Effector memory CD8-positive, alpha-beta T cell (primary cell): ENCODE data around the gene SERTAD4.

ENCODE experiments used
- ATAC-seq: fragments of 150-1000 bp; cut with Tn5 transposase; replicated peaks from 2 replicates; pipeline ENCODE4 v1.10.0; 2021; ENCODE audit warnings: mild to moderate bottlenecking, moderate library complexity
- DNase-seq, 3 experiments: peaks; one replicate each; pipeline ENCODE4 v3.0.0; 2021
- H3K27ac Mint-ChIP-seq, 2 donors: one replicate each; pipeline ENCODE4 v1.8.0; 2022; ENCODE audit warnings: mild to moderate bottlenecking in 2 of 2, mixed read lengths in 2 of 2, moderate library complexity in 2 of 2
- H3K27me3 Mint-ChIP-seq, 2 donors: one replicate each; pipeline ENCODE4 v1.8.0; 2022; ENCODE audit warnings: mixed read lengths in 2 of 2
- H3K36me3 Mint-ChIP-seq: one replicate; pipeline ENCODE4 v1.8.0; 2022; ENCODE audit warnings: mild to moderate bottlenecking, moderate library complexity, mixed read lengths; ENCODE audit not compliant: insufficient read depth
- H3K4me1 Mint-ChIP-seq, 2 donors: one replicate each; pipeline ENCODE4 v1.8.0; 2022; ENCODE audit warnings: low read depth in 2 of 2, mixed read lengths in 2 of 2
- H3K4me3 Mint-ChIP-seq, 2 donors: one replicate each; pipeline ENCODE4 v1.8.0; 2022; ENCODE audit warnings: mild to moderate bottlenecking in 2 of 2, mixed read lengths in 2 of 2, moderate library complexity in 2 of 2
- H3K9me3 Mint-ChIP-seq, 2 donors: one replicate each; pipeline ENCODE4 v1.8.0; 2022; ENCODE audit warnings: mixed read lengths in 2 of 2

SERTAD4 gene

GRCh38 chr1:210236840-210237409 lies 4.3 kb downstream of the SERTAD4 start:
- no peak for ATAC-seq
- Mint-ChIP-seq H3K4me1 (peaks cover 10% of the 10 kb centered on the region in 2 donors), H3K27me3 (peaks cover 69 to 79% of the 10 kb centered on the region in 2 donors)

GRCh38 chr1:210237479-210237878 lies 4.9 kb downstream of the SERTAD4 start:
- Mint-ChIP-seq H3K9me3 (no peaks in the 10 kb centered on the region), H3K4me3 (no peak overlapping the region), H3K27ac (no peak overlapping the region), H3K4me1 (peaks cover 7 to 8% of the 10 kb centered on the region in 2 donors), H3K36me3 (peaks cover 4% of the 10 kb centered on the region), H3K27me3 (peaks cover 70 to 79% of the 10 kb centered on the region in 2 donors)
- no peak for ATAC-seq
- DNase-seq: no peak

More at GRCh38 chr1:210236840-210237409, 4.3 kb downstream of the SERTAD4 start:
- H3K9me3 Mint-ChIP-seq: no peaks in the 10 kb centered on the region
- H3K36me3 Mint-ChIP-seq: peaks cover 4% of the 10 kb centered on the region
- DNase-seq: no peak
- H3K27ac Mint-ChIP-seq: no peak overlapping the region
- H3K4me3 Mint-ChIP-seq: no peak overlapping the region

GRCh38 chr1:210237981-210238380 lies 5.4 kb downstream of the SERTAD4 start:
- Mint-ChIP-seq H3K4me1 (peaks cover 7 to 8% of the 10 kb centered on the region in 2 donors), H3K36me3 (peaks cover 4% of the 10 kb centered on the region), H3K27me3 (peaks cover 75 to 82% of the 10 kb centered on the region in 2 donors), H3K9me3 (no peaks in the 10 kb centered on the region), H3K4me3 (no peak overlapping the region), H3K27ac (no peak overlapping the region)
- no peak for ATAC-seq
- DNase-seq: no peak

GRCh38 chr1:210239349-210240111 lies 6.9 kb downstream of the SERTAD4 start:
- Mint-ChIP-seq H3K9me3 (no peaks in the 10 kb centered on the region), H3K27me3 (peaks cover 80 to 83% of the 10 kb centered on the region in 2 donors), H3K27ac (no peak overlapping the region), H3K4me3 (no peak overlapping the region), H3K4me1 (peaks cover under 1 to 5% of the 10 kb centered on the region in 2 donors), H3K36me3 (peaks cover 4% of the 10 kb centered on the region)
- DNase-seq (no peak), ATAC-seq (no peak)

GRCh38 chr1:210241121-210241520 lies 8.5 kb downstream of the SERTAD4 start:
- H3K9me3 Mint-ChIP-seq: no peaks in the 10 kb centered on the region
- H3K27me3 Mint-ChIP-seq: peaks cover 79 to 83% of the 10 kb centered on the region in 2 donors
- H3K4me1 Mint-ChIP-seq: peaks cover 0 to 4% of the 10 kb centered on the region in 2 donors
- H3K36me3 Mint-ChIP-seq: peaks cover 4% of the 10 kb centered on the region
- H3K4me3 Mint-ChIP-seq: no peak overlapping the region
- ATAC-seq (no peak), DNase-seq (no peak)
- no peak overlapping the region for H3K27ac Mint-ChIP-seq

GRCh38 chr1:210244746-210245367 lies 12.3 kb downstream of the SERTAD4 start:
- Mint-ChIP-seq H3K4me3 (no peak overlapping the region), H3K4me1 (no peaks in the 10 kb centered on the region), H3K9me3 (no peaks in the 10 kb centered on the region), H3K36me3 (peaks cover 4% of the 10 kb centered on the region), H3K27me3 (peaks cover 82 to 87% of the 10 kb centered on the region in 2 donors), H3K27ac (no peak overlapping the region)
- no peak for ATAC-seq
- DNase-seq: no peak

GRCh38 chr1:210246447-210246846 lies 13.9 kb downstream of the SERTAD4 start:
- Mint-ChIP-seq H3K4me3 (no peak overlapping the region), H3K27me3 (peaks cover 78 to 87% of the 10 kb centered on the region in 2 donors), H3K9me3 (no peaks in the 10 kb centered on the region), H3K36me3 (no peaks in the 10 kb centered on the region), H3K4me1 (peaks cover 3 to 8% of the 10 kb centered on the region in 2 donors), H3K27ac (no peak overlapping the region)
- ATAC-seq: peak; percentile 12
- no peak for DNase-seq

- Mint-ChIP-seq H3K27me3 (peaks cover 67 to 82% of the 10 kb centered on the region in 2 donors), H3K4me3 (no peak overlapping the region), H3K36me3 (no peaks in the 10 kb centered on the region), H3K27ac (no peak overlapping the region), H3K9me3 (no peaks in the 10 kb centered on the region), H3K4me1 (peaks cover 8 to 12% of the 10 kb centered on the region in 2 donors)
- ATAC-seq (no peak), DNase-seq (no peak)
Observed at GRCh38 chr1:210248341-210248740, 15.7 kb downstream of the SERTAD4 start.

GRCh38 chr1:210250665-210250997 lies 18.0 kb downstream of the SERTAD4 start:
- DNase-seq (no peak), ATAC-seq (no peak)
- peak overlapping the region; percentile 70 for H3K4me3 Mint-ChIP-seq
- no peaks in the 10 kb centered on the region for H3K9me3 Mint-ChIP-seq
- peaks cover 72 to 90% of the 10 kb centered on the region in 2 donors for H3K27me3 Mint-ChIP-seq
- H3K4me1 Mint-ChIP-seq: peaks cover 8 to 12% of the 10 kb centered on the region in 2 donors
- no peaks in the 10 kb centered on the region for H3K36me3 Mint-ChIP-seq
- no peak overlapping the region for H3K27ac Mint-ChIP-seq

GRCh38 chr1:210250998-210251679 lies 18.5 kb downstream of the SERTAD4 start:
- peak; percentile 32 for ATAC-seq
- no peaks in the 10 kb centered on the region for H3K36me3 Mint-ChIP-seq
- DNase-seq: no peak
- H3K4me1 Mint-ChIP-seq: peaks cover 8 to 12% of the 10 kb centered on the region in 2 donors
- no peaks in the 10 kb centered on the region for H3K9me3 Mint-ChIP-seq
- peaks cover 72 to 90% of the 10 kb centered on the region in 2 donors for H3K27me3 Mint-ChIP-seq
- no peak overlapping the region for H3K27ac Mint-ChIP-seq
- peak overlapping the region; percentile 70 for H3K4me3 Mint-ChIP-seq

GRCh38 chr1:210251680-210252490 lies 19.3 kb downstream of the SERTAD4 start:
- no peak overlapping the region for H3K27ac Mint-ChIP-seq
- peak overlapping the region; percentile 57 to 72 for H3K4me3 Mint-ChIP-seq
- H3K4me1 Mint-ChIP-seq: peaks cover 8 to 12% of the 10 kb centered on the region in 2 donors
- no peaks in the 10 kb centered on the region for H3K9me3 Mint-ChIP-seq
- H3K36me3 Mint-ChIP-seq: no peaks in the 10 kb centered on the region
- H3K27me3 Mint-ChIP-seq: peaks cover 64 to 85% of the 10 kb centered on the region in 2 donors
- DNase-seq: no peak
- ATAC-seq: no peak

- ATAC-seq: no peak
- H3K27me3 Mint-ChIP-seq: peaks cover 61 to 82% of the 10 kb centered on the region in 2 donors
Observed at GRCh38 chr1:210252621-210253051, 20.0 kb downstream of the SERTAD4 start.

More at GRCh38 chr1:210252621-210253051, 20.0 kb downstream of the SERTAD4 start:
- DNase-seq: no peak
- no peaks in the 10 kb centered on the region for H3K9me3 Mint-ChIP-seq
- peak overlapping the region; percentile 57 to 72 for H3K4me3 Mint-ChIP-seq
- H3K4me1 Mint-ChIP-seq: peaks cover 8 to 12% of the 10 kb centered on the region in 2 donors
- H3K36me3 Mint-ChIP-seq: no peaks in the 10 kb centered on the region
- no peak overlapping the region for H3K27ac Mint-ChIP-seq
